MCF 10A (cell line): ENCODE results near the gene OTOP2. TPM values are rescaled to one million over a fixed set of nuclear protein-coding genes. Genes with fewer than 3 reads are reported as not detected.

ENCODE experiments used
- BruUV-seq: library from RNA; stranded (reverse); fragments of 400-500 nt; replicated peaks from 2 replicates; lab custom pipeline; 2021; lab: Mats Ljungman, UMichigan
- CTCF ChIA-PET: fragments of 300-600 bp; sonication (Branson Sonifier 250); formaldehyde crosslinking; extraction: SDS; loops from one replicate; lab custom pipeline; 2021; ENCODE audit warnings: antibody characterized with exemption, inconsistent platforms; lab: Yijun Ruan, JAX
- POLR2A ChIA-PET: fragments of 300-600, 350-650 bp; sonication (Branson Sonifier 250); formaldehyde crosslinking; extraction: SDS; loops from one replicate; lab custom pipeline; 2020; ENCODE audit warnings: antibody characterized with exemption, inconsistent platforms; lab: Yijun Ruan, JAX
- DNase-seq: peaks from one replicate; pipeline ENCODE4 v3.0.0-alpha.2; 2018; ENCODE audit not compliant: unreplicated experiment
- H3K27ac Mint-ChIP-seq: one replicate; pipeline ENCODE4 v1.8.0; 2022; ENCODE audit warnings: mild to moderate bottlenecking, low read depth, mixed read lengths; ENCODE audit not compliant: unreplicated experiment
- H3K27me3 Mint-ChIP-seq: one replicate; pipeline ENCODE4 v1.8.0; 2022; ENCODE audit warnings: mixed read lengths; ENCODE audit not compliant: insufficient read depth, unreplicated experiment
- H3K36me3 Mint-ChIP-seq: one replicate; pipeline ENCODE4 v1.8.0; 2022; ENCODE audit warnings: mild to moderate bottlenecking, moderate library complexity, mixed read lengths; ENCODE audit not compliant: insufficient read depth, unreplicated experiment
- H3K4me1 Mint-ChIP-seq: one replicate; pipeline ENCODE4 v1.8.0; 2022; ENCODE audit warnings: mixed read lengths; ENCODE audit not compliant: insufficient read depth, unreplicated experiment
- H3K4me3 Mint-ChIP-seq: one replicate; pipeline ENCODE4 v1.8.0; 2022; ENCODE audit warnings: mild to moderate bottlenecking, moderate library complexity, mixed read lengths; ENCODE audit not compliant: unreplicated experiment
- H3K9me3 Mint-ChIP-seq: one replicate; pipeline ENCODE4 v1.8.0; 2022; ENCODE audit warnings: mixed read lengths; ENCODE audit not compliant: unreplicated experiment
- CTCF ChIP-seq: fragments of 200-600 bp; IDR thresholded peaks from one replicate; pipeline ENCODE4 v1.8.0; 2022; ENCODE audit warnings: antibody characterized with exemption, mild to moderate bottlenecking; ENCODE audit not compliant: unreplicated experiment
- intact Hi-C: fragments of 100-400 bp; cut with micrococcal nuclease; formaldehyde crosslinking; loops from 2 replicates; pipeline ENCODE4 v1.14.1; 2022
- total RNA-seq: library from RNA; stranded (reverse); gene quantifications from 2 replicates; pipeline ENCODE4 v1.2.3, GENCODE V29; 2022

Gene OTOP2
- total RNA-seq, 1 experiment from 2014 or later: not detected

GRCh38 chr17:74959826-74960515 is 35.9 kb downstream of the OTOP2 start:
- peak; percentile 34 for DNase-seq
- Mint-ChIP-seq H3K4me3 (no peak overlapping the region), H3K27me3 (no peaks in the 10 kb centered on the region), H3K27ac (no peak overlapping the region), H3K9me3 (no peaks in the 10 kb centered on the region), H3K36me3 (no peaks in the 10 kb centered on the region), H3K4me1 (peaks cover 14% of the 10 kb centered on the region)
- no peak for TF ChIP-seq CTCF
- intact Hi-C loops: loop anchor here (2.0 kb wide), 3 partner anchors 87 to 211 kb away; partner anchors contain the start of genes ARMC7, ATP5PD, KCTD2 and NHERF1
- POLR2A ChIA-PET: interaction anchor here (0.6 to 3.0 kb wide), 11 partner anchors 15 to 212 kb away, joined by 3 to 20 read pairs (median 6); partner anchors contain the start of genes ATP5PD, CDR2L, FDXR and KCTD2
- CTCF ChIA-PET: interaction anchor here (0.5 to 8.6 kb wide), 22 partner anchors 9 to 280 kb away, joined by 3 to 233 read pairs (median 7); partner anchors contain the start of genes HID1, MRPL58, OTOP2 and USH1G
- no TSS peak for BruUV-seq

- Mint-ChIP-seq H3K4me3 (no peak overlapping the region), H3K27ac (no peak overlapping the region), H3K9me3 (no peaks in the 10 kb centered on the region), H3K4me1 (peaks cover 21% of the 10 kb centered on the region), H3K36me3 (no peaks in the 10 kb centered on the region), H3K27me3 (no peaks in the 10 kb centered on the region)
- peak; percentile 81 for DNase-seq
- CTCF ChIA-PET: interaction anchor here (0.6 to 8.6 kb wide), 49 partner anchors 9 to 1663 kb away, joined by 3 to 233 read pairs (median 4); partner anchors contain the start of genes CDR2L, HID1, MRPL58 and NUP85
- TF ChIP-seq CTCF: peak; percentile 62
- intact Hi-C loops: loop anchor here (1.0 to 2.0 kb wide), 6 partner anchors 46 to 241 kb away; partner anchors contain the start of genes ARMC7, ATP5PD, KCTD2 and NHERF1
- POLR2A ChIA-PET: interaction anchor here (0.6 to 3.0 kb wide), 18 partner anchors 11 to 310 kb away, joined by 3 to 20 read pairs (median 6); partner anchors contain the start of genes ATP5PD, CDR2L, FDXR and HID1
- no TSS peak for BruUV-seq
Observed at GRCh38 chr17:74960570-74961342, 36.7 kb downstream of the OTOP2 start.

GRCh38 chr17:74961657-74962350 is 37.7 kb downstream of the OTOP2 start:
- no peaks in the 10 kb centered on the region for H3K27me3 Mint-ChIP-seq
- POLR2A ChIA-PET: interaction anchor here (1.2 to 3.0 kb wide), 14 partner anchors 10 to 240 kb away, joined by 5 to 20 read pairs (median 8); partner anchors contain the start of genes ATP5PD, CDR2L, HID1 and KCTD2
- DNase-seq: peak; percentile 89
- CTCF ChIA-PET: interaction anchor here (0.6 to 8.6 kb wide), 47 partner anchors 12 to 305 kb away, joined by 3 to 233 read pairs (median 4); partner anchors contain the start of genes ARMC7, CDR2L, HID1 and MRPL58
- intact Hi-C loops: loop anchor here (1.0 to 2.0 kb wide), 6 partner anchors 44 to 239 kb away; partner anchors contain the start of genes ARMC7, ATP5PD, KCTD2 and NHERF1
- H3K9me3 Mint-ChIP-seq: no peaks in the 10 kb centered on the region
- H3K4me1 Mint-ChIP-seq: peaks cover 21% of the 10 kb centered on the region
- BruUV-seq: no TSS peak
- H3K36me3 Mint-ChIP-seq: no peaks in the 10 kb centered on the region
- peak; percentile 67 for TF ChIP-seq CTCF
- no peak overlapping the region for H3K27ac Mint-ChIP-seq
- no peak overlapping the region for H3K4me3 Mint-ChIP-seq
